ENCODE results near the gene KPNA6. TPM values are rescaled to one million over a fixed set of nuclear protein-coding genes. Genes with fewer than 3 reads are reported as not detected.

The KPNA6 gene
- total and polyA plus RNA-seq, 2 of the 13 experiments (the other 11 are each of a cell fraction or from before 2014, with no cell fraction given): 22.0 to 47.5 TPM

DNA sequence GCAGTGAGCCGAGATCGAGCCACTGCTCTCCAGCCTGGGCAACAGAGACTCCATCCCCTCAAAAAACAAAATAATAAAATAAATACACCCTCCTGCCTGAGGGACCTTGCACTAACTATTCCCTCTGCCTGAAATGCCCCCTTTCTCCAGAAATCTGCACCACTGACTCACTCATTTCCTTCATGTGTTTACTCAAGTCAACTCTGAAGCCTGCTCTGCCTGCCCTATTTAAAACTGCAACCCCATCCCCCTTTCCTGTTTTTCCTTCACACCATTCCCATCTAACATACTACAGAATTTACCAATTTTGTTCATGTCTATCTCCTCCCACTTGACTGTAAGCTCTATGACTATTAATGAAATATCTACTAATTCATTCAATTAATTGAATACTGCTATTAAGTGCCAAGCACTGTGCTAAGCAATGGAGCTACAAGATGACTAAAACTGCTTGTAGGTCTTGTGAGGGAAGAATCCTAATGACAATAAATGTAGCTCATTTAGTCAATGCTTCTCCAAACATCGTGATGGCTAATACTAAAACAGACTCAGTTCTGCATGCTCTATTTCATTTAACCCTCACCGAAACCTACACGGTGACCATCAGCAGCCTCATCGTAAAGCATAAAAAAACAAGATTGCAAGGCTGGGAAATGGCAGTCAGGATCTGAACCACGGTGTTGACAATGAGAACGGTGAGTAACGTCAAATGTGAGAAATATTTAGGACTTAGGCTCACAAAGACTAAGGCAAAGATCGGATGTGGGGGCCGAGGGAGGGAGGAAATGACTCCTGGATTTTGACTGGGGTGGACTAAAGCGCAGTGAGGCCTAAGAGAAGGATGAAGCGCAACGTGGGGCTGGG, 35.9 kb upstream of the KPNA6 start:
- peak overlapping the region; percentile 81 to 91 (median 81) for H3K4me3 ChIP-seq (replicated peaks in 1 of 3; ENCODE audit: insufficient read depth in 1 of 3, low read depth in 2 of 3, low read length in 3 of 3)
- H3K27me3 ChIP-seq (ENCODE audit: control insufficient read depth in 1 of 2, insufficient read depth in 2 of 2, low read length in 2 of 2): no peaks in the 10 kb centered on the region; a peak in 1 of 5 replicates
- H3K27ac ChIP-seq (ENCODE audit: extremely low read length, insufficient read depth, low read length): peak overlapping the region; percentile 61
- peaks cover 4% of the 10 kb centered on the region for H3K79me2 ChIP-seq (ENCODE audit: insufficient read depth, low read length)
- in situ Hi-C loops (cut with HindIII; ENCODE audit: extremely low pct_ligation_motif_present, low pct_unique_long_range_greater_than_20kb): no loop called here
- H4K20me1 ChIP-seq (ENCODE audit: insufficient read depth, low read length): no peaks in the 10 kb centered on the region
- WGBS (ENCODE audit: low lambda C conversion rate): 10% methylated on average over 14 of the region's 14 CpGs
- peak overlapping the region; percentile 64 for H2AFZ ChIP-seq (ENCODE audit: low read length)
- intact Hi-C loops (cut with micrococcal nuclease; ENCODE audit: unreplicated experiment): loop anchor here (5.0 kb wide), 1 partner anchor 35 kb away; the partner anchor contains the start of gene KPNA6
- CTCF ChIA-PET (ENCODE audit: low intra/inter-chr PET ratio, low total read pairs): no interaction called here
- BruUV-seq (replicated peaks): TSS peak; percentile 68
- H3K4me1 ChIP-seq (ENCODE audit: insufficient read depth, low read length): peaks cover 46% of the 10 kb centered on the region
- H3K9ac ChIP-seq (ENCODE audit: insufficient read depth, low read depth, low read length): peak overlapping the region; percentile 57
- peaks cover 5 to 8% of the 10 kb centered on the region in 2 experiments; a peak in 4 of 5 replicates for H3K36me3 ChIP-seq (replicated peaks in 1 of 2; ENCODE audit: control insufficient read depth in 1 of 2, insufficient read depth in 2 of 2, low read length in 2 of 2)
- POLR2A ChIA-PET: interaction anchor here (0.6 to 3.1 kb wide), 13 partner anchors 11 to 573 kb away, joined by 3 to 37 read pairs (median 7); partner anchors contain the start of genes CCDC28B, KHDRBS1, KPNA6 and PTP4A2
- no peaks in the 10 kb centered on the region for H3K9me3 ChIP-seq (ENCODE audit: low read length)
- peak; percentile 34 for DNase-seq (ENCODE audit: low spot score)
- no peak for FAIRE-seq
- peak overlapping the region; percentile 98 for H3K4me2 ChIP-seq (ENCODE audit: low read depth, low read length)
- ATAC-seq: peak; percentile 1; the same call in 1 of the 3 replicates
- TF ChIP-seq ZEB1 (IDR thresholded peaks at IDR 0.05; ENCODE audit: insufficient replicate concordance, low read depth): peak; percentile 4
- TF ChIP-seq, protein P1, sequence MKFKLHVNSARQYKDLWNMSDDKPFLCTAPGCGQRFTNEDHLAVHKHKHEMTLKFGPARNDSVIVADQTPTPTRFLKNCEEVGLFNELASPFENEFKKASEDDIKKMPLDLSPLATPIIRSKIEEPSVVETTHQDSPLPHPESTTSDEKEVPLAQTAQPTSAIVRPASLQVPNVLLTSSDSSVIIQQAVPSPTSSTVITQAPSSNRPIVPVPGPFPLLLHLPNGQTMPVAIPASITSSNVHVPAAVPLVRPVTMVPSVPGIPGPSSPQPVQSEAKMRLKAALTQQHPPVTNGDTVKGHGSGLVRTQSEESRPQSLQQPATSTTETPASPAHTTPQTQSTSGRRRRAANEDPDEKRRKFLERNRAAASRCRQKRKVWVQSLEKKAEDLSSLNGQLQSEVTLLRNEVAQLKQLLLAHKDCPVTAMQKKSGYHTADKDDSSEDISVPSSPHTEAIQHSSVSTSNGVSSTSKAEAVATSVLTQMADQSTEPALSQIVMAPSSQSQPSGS (CRISPR knock-in tag; IDR thresholded peaks at IDR 0.05): no peak
- no peak for TF ChIP-seq ZNF549 (CRISPR knock-in tag; IDR thresholded peaks at IDR 0.05)
- TF ChIP-seq SMYD3 (CRISPR knock-in tag; IDR thresholded peaks at IDR 0.05): peak; percentile 37; the same call in 1 of the 2 replicates
- TF ChIP-seq, protein P2, sequence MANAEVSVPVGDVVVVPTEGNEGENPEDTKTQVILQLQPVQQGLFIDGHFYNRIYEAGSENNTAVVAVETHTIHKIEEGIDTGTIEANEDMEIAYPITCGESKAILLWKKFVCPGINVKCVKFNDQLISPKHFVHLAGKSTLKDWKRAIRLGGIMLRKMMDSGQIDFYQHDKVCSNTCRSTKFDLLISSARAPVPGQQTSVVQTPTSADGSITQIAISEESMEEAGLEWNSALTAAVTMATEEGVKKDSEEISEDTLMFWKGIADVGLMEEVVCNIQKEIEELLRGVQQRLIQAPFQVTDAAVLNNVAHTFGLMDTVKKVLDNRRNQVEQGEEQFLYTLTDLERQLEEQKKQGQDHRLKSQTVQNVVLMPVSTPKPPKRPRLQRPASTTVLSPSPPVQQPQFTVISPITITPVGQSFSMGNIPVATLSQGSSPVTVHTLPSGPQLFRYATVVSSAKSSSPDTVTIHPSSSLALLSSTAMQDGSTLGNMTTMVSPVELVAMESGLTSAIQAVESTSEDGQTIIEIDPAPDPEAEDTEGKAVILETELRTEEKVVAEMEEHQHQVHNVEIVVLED (CRISPR knock-in tag; IDR thresholded peaks at IDR 0.05; ENCODE audit: borderline replicate concordance): no peak
- peak; percentile 41 for TF ChIP-seq FOSL2 (CRISPR knock-in tag; IDR thresholded peaks at IDR 0.05)
- TF ChIP-seq FOXA3 (CRISPR knock-in tag; IDR thresholded peaks at IDR 0.05): no peak
- TF ChIP-seq KAT8 (CRISPR knock-in tag; IDR thresholded peaks at IDR 0.05): no peak
- TF ChIP-seq HMGA1 (CRISPR knock-in tag; conservative IDR thresholded peaks at IDR 0.05): no peak
- TF ChIP-seq TARDBP (CRISPR knock-in tag; IDR thresholded peaks at IDR 0.05): 0 out of 2 replicates have a peak, but pooled peaks have one; percentile 40
- TF ChIP-seq ZNF543 (CRISPR knock-in tag; IDR thresholded peaks at IDR 0.05): 0 out of 2 replicates have a peak, but pooled peaks have one; percentile 1
- TF ChIP-seq, protein P3, sequence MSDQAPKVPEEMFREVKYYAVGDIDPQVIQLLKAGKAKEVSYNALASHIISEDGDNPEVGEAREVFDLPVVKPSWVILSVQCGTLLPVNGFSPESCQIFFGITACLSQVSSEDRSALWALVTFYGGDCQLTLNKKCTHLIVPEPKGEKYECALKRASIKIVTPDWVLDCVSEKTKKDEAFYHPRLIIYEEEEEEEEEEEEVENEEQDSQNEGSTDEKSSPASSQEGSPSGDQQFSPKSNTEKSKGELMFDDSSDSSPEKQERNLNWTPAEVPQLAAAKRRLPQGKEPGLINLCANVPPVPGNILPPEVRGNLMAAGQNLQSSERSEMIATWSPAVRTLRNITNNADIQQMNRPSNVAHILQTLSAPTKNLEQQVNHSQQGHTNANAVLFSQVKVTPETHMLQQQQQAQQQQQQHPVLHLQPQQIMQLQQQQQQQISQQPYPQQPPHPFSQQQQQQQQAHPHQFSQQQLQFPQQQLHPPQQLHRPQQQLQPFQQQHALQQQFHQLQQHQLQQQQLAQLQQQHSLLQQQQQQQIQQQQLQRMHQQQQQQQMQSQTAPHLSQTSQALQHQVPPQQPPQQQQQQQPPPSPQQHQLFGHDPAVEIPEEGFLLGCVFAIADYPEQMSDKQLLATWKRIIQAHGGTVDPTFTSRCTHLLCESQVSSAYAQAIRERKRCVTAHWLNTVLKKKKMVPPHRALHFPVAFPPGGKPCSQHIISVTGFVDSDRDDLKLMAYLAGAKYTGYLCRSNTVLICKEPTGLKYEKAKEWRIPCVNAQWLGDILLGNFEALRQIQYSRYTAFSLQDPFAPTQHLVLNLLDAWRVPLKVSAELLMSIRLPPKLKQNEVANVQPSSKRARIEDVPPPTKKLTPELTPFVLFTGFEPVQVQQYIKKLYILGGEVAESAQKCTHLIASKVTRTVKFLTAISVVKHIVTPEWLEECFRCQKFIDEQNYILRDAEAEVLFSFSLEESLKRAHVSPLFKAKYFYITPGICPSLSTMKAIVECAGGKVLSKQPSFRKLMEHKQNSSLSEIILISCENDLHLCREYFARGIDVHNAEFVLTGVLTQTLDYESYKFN (CRISPR knock-in tag; conservative IDR thresholded peaks at IDR 0.05): 0 out of 2 replicates have a peak, but pooled peaks have one; percentile 22
- peak; percentile 3 for TF ChIP-seq ZIK1 (CRISPR knock-in tag; IDR thresholded peaks at IDR 0.05; ENCODE audit: borderline replicate concordance, low read depth)
- TF ChIP-seq ARID2 (CRISPR knock-in tag; IDR thresholded peaks at IDR 0.05; ENCODE audit: borderline replicate concordance): peak; percentile 85
- TF ChIP-seq ZFY (CRISPR knock-in tag; IDR thresholded peaks at IDR 0.05): 0 out of 2 replicates have a peak, but pooled peaks have one; percentile 80
- TF ChIP-seq ZNF883 (CRISPR knock-in tag; IDR thresholded peaks at IDR 0.05; ENCODE audit: not compliant biosample characterization): no peak
